CD4-positive, alpha-beta memory T cell (primary cell): ENCODE measurements around the gene NRBP1. TPM values are rescaled to one million over a fixed set of nuclear protein-coding genes. Genes with fewer than 3 reads are reported as not detected.
A peak's percentile ranks its signal among the peaks of the same experiment; 100 is the strongest.

Experiments used
- CTCF ChIA-PET: fragments of 350-600 bp; sonication (Branson Sonifier 250); formaldehyde crosslinking; loops from one replicate; lab custom pipeline; 2021; ENCODE audit warnings: inconsistent platforms; ENCODE audit not compliant: partially characterized antibody; lab: Charles Lee
- POLR2A ChIA-PET: fragments of 350-600 bp; sonication (Branson Sonifier 250); formaldehyde crosslinking; loops from one replicate; lab custom pipeline; 2021; ENCODE audit not compliant: partially characterized antibody; lab: Charles Lee
- DNase-seq, 5 donors: peaks; one replicate each; pipeline versions ENCODE4 v3.0.0 to v3.0.0-alpha.2; 2020 to 2022; ENCODE audit warnings: mixed read lengths in 1 of 5
- H3K27ac ChIP-seq: one replicate; pipeline ENCODE4 v1.7.0; 2013; ENCODE audit warnings: low read depth, low read length
- H3K27me3 ChIP-seq: 2 replicates; pipeline ENCODE4 v1.7.0; 2013; ENCODE audit warnings: mild to moderate bottlenecking, low read length, moderate library complexity; ENCODE audit not compliant: insufficient read depth
- H3K36me3 ChIP-seq: 2 replicates; pipeline ENCODE4 v1.7.0; 2013; ENCODE audit warnings: mild to moderate bottlenecking, low read length, moderate library complexity; ENCODE audit not compliant: insufficient read depth
- H3K4me1 ChIP-seq: 2 replicates; pipeline ENCODE4 v1.7.0; 2013; ENCODE audit warnings: mild to moderate bottlenecking, low read length, moderate library complexity; ENCODE audit not compliant: insufficient read depth
- H3K4me3 ChIP-seq, 2 donors: one replicate each; pipeline ENCODE4 v1.7.0; 2013; ENCODE audit warnings: low read length in 2 of 2, mild to moderate bottlenecking in 1 of 2
- H3K9me3 ChIP-seq, 2 donors: one replicate each; pipeline ENCODE4 v1.7.0; 2013; ENCODE audit warnings: low read length in 2 of 2, control low read depth in 1 of 2; ENCODE audit not compliant: control insufficient read depth in 1 of 2
- H3K27ac Mint-ChIP-seq, 7 donors: one replicate each; pipeline ENCODE4 v1.8.0; 2020 to 2021; ENCODE audit warnings: mixed read lengths in 7 of 7, mild to moderate bottlenecking in 6 of 7, inconsistent platforms in 3 of 7, moderate library complexity in 3 of 7
- H3K27me3 Mint-ChIP-seq, 2 donors: one replicate each; pipeline ENCODE4 v1.8.0; 2020 to 2021; ENCODE audit warnings: mixed read lengths in 2 of 2
- H3K36me3 Mint-ChIP-seq, 2 donors: one replicate each; pipeline ENCODE4 v1.8.0; 2020 to 2021; ENCODE audit warnings: mixed read lengths in 2 of 2, inconsistent platforms in 1 of 2, mild to moderate bottlenecking in 1 of 2
- H3K4me1 Mint-ChIP-seq, 4 donors: one replicate each; pipeline ENCODE4 v1.8.0; 2020 to 2021; ENCODE audit warnings: mixed read lengths in 4 of 4, mild to moderate bottlenecking in 1 of 4
- H3K4me3 Mint-ChIP-seq, 8 donors: one replicate each; pipeline ENCODE4 v1.8.0; 2020 to 2021; ENCODE audit warnings: mixed read lengths in 8 of 8, mild to moderate bottlenecking in 7 of 8, moderate library complexity in 6 of 8, inconsistent platforms in 3 of 8
- H3K9me3 Mint-ChIP-seq, 8 donors: one replicate each; pipeline ENCODE4 v1.8.0; 2020 to 2021; ENCODE audit warnings: mixed read lengths in 8 of 8, mild to moderate bottlenecking in 5 of 8, inconsistent platforms in 3 of 8, moderate library complexity in 1 of 8
- intact Hi-C: fragments of 100-400 bp; cut with micrococcal nuclease; formaldehyde crosslinking; loops from one replicate; pipeline ENCODE4 v1.15.1; 2023
- polyA plus RNA-seq, 2 donors: library from polyadenylated mRNA; unstranded; fragments of 300-500 nt; fragmentation: Illumina TruSeq; gene quantifications; one replicate each; pipeline ENCODE4 v1.2.3, GENCODE V29; 2021
- total RNA-seq, 2 experiments: library from RNA; stranded (reverse); gene quantifications; one replicate each; pipeline ENCODE4 v1.2.3, GENCODE V29; 2021

Gene NRBP1
- total and polyA plus RNA-seq, 4 experiments from 2014 or later, result 115 to 125 (median 119) TPM

GRCh38 chr2:27408601-27409320, 19.7 kb upstream of the NRBP1 start:
- intact Hi-C loops, result loop anchor here (1.0 to 10.0 kb wide), 6 partner anchors 20 to 194 kb away; partner anchors contain the start of genes ATRAID, CAD, EIF2B4 and GTF3C2
- DNase-seq, result peak in 1 of 5 donors; percentile 7
- Mint-ChIP-seq H3K27me3 (peaks cover 1 to 2% of the 10 kb centered on the region in 2 donors), H3K9me3 (no peaks in the 10 kb centered on the region), H3K27ac (peak overlapping the region; percentile 77 to 94 (median 90)), H3K36me3 (peaks cover 4 to 10% of the 10 kb centered on the region in 2 donors), H3K4me3 (peak overlapping the region; percentile 81 to 91 (median 87)), H3K4me1 (peaks cover 26 to 49% (median 38%) of the 10 kb centered on the region in 4 donors)
- Histone ChIP-seq H3K36me3 (no peaks in the 10 kb centered on the region), H3K27ac (peak overlapping the region; percentile 85), H3K27me3 (no peaks in the 10 kb centered on the region), H3K9me3 (no peaks in the 10 kb centered on the region), H3K4me1 (peaks cover 36% of the 10 kb centered on the region), H3K4me3 (peak overlapping the region; percentile 61 to 92)
- ChIA-PET CTCF (interaction anchor here (1.8 to 2.0 kb wide), 2 partner anchors 21 to 39 kb away, joined by 10 to 11 read pairs; partner anchors contain the start of genes EIF2B4 and SNX17), POLR2A (interaction anchor here (1.0 to 5.0 kb wide), 16 partner anchors 8 to 337 kb away, joined by 3 to 82 read pairs (median 8); partner anchors contain the start of genes CCDC121, EIF2B4, GPN1 and GTF3C2)

- H3K36me3 Mint-ChIP-seq, result peaks cover 4 to 10% of the 10 kb centered on the region in 2 donors
- Histone ChIP-seq H3K27ac (peak within 1 kb of the TSS; percentile 85), H3K9me3 (no peaks in the 10 kb centered on the region), H3K4me3 (peak within 1 kb of the TSS; percentile 61 to 92), H3K27me3 (no peaks in the 10 kb centered on the region), H3K36me3 (no peaks in the 10 kb centered on the region), H3K4me1 (peaks cover 36% of the 10 kb centered on the region)
- no peaks in the 10 kb centered on the region for H3K9me3 Mint-ChIP-seq
- ChIA-PET CTCF (interaction anchor here (1.2 to 2.0 kb wide), 4 partner anchors 18 to 39 kb away, joined by 4 to 11 read pairs (median 8); partner anchors contain the start of genes EIF2B4 and SNX17), POLR2A (interaction anchor here (0.8 to 5.0 kb wide), 19 partner anchors 9 to 338 kb away, joined by 3 to 82 read pairs (median 7); partner anchors contain the start of genes CCDC121, EIF2B4, GPN1 and GTF3C2)
- peaks cover 25 to 47% (median 34%) of the 10 kb centered on the region in 4 donors for H3K4me1 Mint-ChIP-seq
- intact Hi-C loops, result loop anchor here (1.0 to 10.0 kb wide), 6 partner anchors 19 to 195 kb away; partner anchors contain the start of genes ATRAID, CAD, EIF2B4 and GTF3C2
- H3K4me3 Mint-ChIP-seq, result peak within 1 kb of the TSS; percentile 87 to 94 (median 90)
- peaks cover 1 to 2% of the 10 kb centered on the region in 2 donors for H3K27me3 Mint-ChIP-seq
- peak; percentile 94 to 95 (median 94) for DNase-seq
- peak within 1 kb of the TSS; percentile 91 to 99 (median 96) for H3K27ac Mint-ChIP-seq
Measured at GRCh38 chr2:27409321-27410073, 18.9 kb upstream of the NRBP1 start, which contains the start of gene PPM1G. TSS of gene PPM1G (minus strand) at chr2:27409591. CDS start at chr2:27409422, 169 bp downstream.

- Histone ChIP-seq H3K4me1 (peaks cover 18% of the 10 kb centered on the region), H3K27ac (no peak overlapping the region), H3K36me3 (no peaks in the 10 kb centered on the region), H3K9me3 (no peaks in the 10 kb centered on the region), H3K4me3 (no peak overlapping the region), H3K27me3 (no peaks in the 10 kb centered on the region)
- peaks cover 1 to 2% of the 10 kb centered on the region in 2 donors for H3K27me3 Mint-ChIP-seq
- peak overlapping the region in 2 of 7 donors; percentile 14 to 62 for H3K27ac Mint-ChIP-seq
- intact Hi-C loops, result no loop called here
- H3K36me3 Mint-ChIP-seq, result peaks cover 0 to 7% of the 10 kb centered on the region in 2 donors
- ChIA-PET CTCF (no interaction called here), POLR2A (no interaction called here)
- no peaks in the 10 kb centered on the region for H3K9me3 Mint-ChIP-seq
- DNase-seq, result no peak
- peaks cover 14 to 25% (median 18%) of the 10 kb centered on the region in 4 donors for H3K4me1 Mint-ChIP-seq
- H3K4me3 Mint-ChIP-seq, result no peak overlapping the region
Measured at GRCh38 chr2:27412419-27413152, 15.8 kb upstream of the NRBP1 start.

GRCh38 chr2:27416151-27416550, 12.3 kb upstream of the NRBP1 start:
- POLR2A ChIA-PET, result no interaction called here
- Histone ChIP-seq H3K27ac (no peak overlapping the region), H3K4me1 (no peaks in the 10 kb centered on the region), H3K9me3 (no peaks in the 10 kb centered on the region), H3K36me3 (no peaks in the 10 kb centered on the region), H3K4me3 (no peak overlapping the region), H3K27me3 (no peaks in the 10 kb centered on the region)
- CTCF ChIA-PET, result no interaction called here
- H3K27me3 Mint-ChIP-seq, result peaks cover 1 to 2% of the 10 kb centered on the region in 2 donors
- no peaks in the 10 kb centered on the region for H3K9me3 Mint-ChIP-seq
- H3K27ac Mint-ChIP-seq, result peak overlapping the region in 1 of 7 donors; percentile 75
- no peaks in the 10 kb centered on the region for H3K36me3 Mint-ChIP-seq
- DNase-seq, result no peak
- intact Hi-C loops, result no loop called here
- no peak overlapping the region for H3K4me3 Mint-ChIP-seq
- H3K4me1 Mint-ChIP-seq, result peaks cover 0 to 4% (median 4%) of the 10 kb centered on the region in 4 donors

- ChIA-PET POLR2A (no interaction called here), CTCF (no interaction called here)
- H3K36me3 ChIP-seq, result no peaks in the 10 kb centered on the region
- Mint-ChIP-seq H3K27ac (no peak overlapping the region), H3K36me3 (no peaks in the 10 kb centered on the region), H3K4me1 (no peaks in the 10 kb centered on the region), H3K27me3 (no peaks in the 10 kb centered on the region), H3K9me3 (no peaks in the 10 kb centered on the region), H3K4me3 (no peak overlapping the region)
- H3K9me3 ChIP-seq, result no peaks in the 10 kb centered on the region
- H3K27ac ChIP-seq, result no peak overlapping the region
- H3K27me3 ChIP-seq, result no peaks in the 10 kb centered on the region
- no peak overlapping the region for H3K4me3 ChIP-seq
- no peak for DNase-seq
- H3K4me1 ChIP-seq, result no peaks in the 10 kb centered on the region
- intact Hi-C loops, result no loop called here
Measured at GRCh38 chr2:27420996-27421395, 7.4 kb upstream of the NRBP1 start.

- Mint-ChIP-seq H3K27ac (no peak overlapping the region), H3K4me3 (no peak overlapping the region), H3K4me1 (no peaks in the 10 kb centered on the region), H3K36me3 (no peaks in the 10 kb centered on the region), H3K27me3 (no peaks in the 10 kb centered on the region), H3K9me3 (no peaks in the 10 kb centered on the region)
- Histone ChIP-seq H3K4me1 (no peaks in the 10 kb centered on the region), H3K36me3 (no peaks in the 10 kb centered on the region), H3K4me3 (no peak overlapping the region), H3K27ac (no peak overlapping the region), H3K27me3 (no peaks in the 10 kb centered on the region), H3K9me3 (no peaks in the 10 kb centered on the region)
- POLR2A ChIA-PET, result no interaction called here
- DNase-seq, result peak in 1 of 5 donors; percentile 22
- CTCF ChIA-PET, result no interaction called here
- intact Hi-C loops, result no loop called here
Measured at GRCh38 chr2:27421660-27422250, 6.7 kb upstream of the NRBP1 start.
